SK-N-SH treated with all-trans-retinoic acid at 6 μM for 48 hours (cell line): ENCODE results near the gene HIVEP3.

Source experiments
- ATAC-seq: fragments of 200-7000 bp; cut with Tn5 transposase; 3 replicates; pipeline ENCODE4 v1.9.1; 2020; ENCODE audit warnings: mild to moderate bottlenecking, moderate library complexity
- ARNTL ChIP-seq: fragments of 450-650 bp; formaldehyde crosslinking; IDR thresholded peaks from 2 replicates; pipeline ENCODE4 v1.5.0; 2020; ENCODE audit warnings: low read depth, mild to moderate bottlenecking, moderate library complexity, borderline replicate concordance
- BACH2 ChIP-seq: fragments of 250-450 bp; sonication (Bioruptor Pico); IDR thresholded peaks from 2 replicates; pipeline ENCODE4 v1.9.0; 2021; ENCODE audit warnings: mild to moderate bottlenecking, borderline replicate concordance
- CSDC2 ChIP-seq: fragments of 250-450 bp; sonication (Bioruptor Pico); IDR thresholded peaks from 2 replicates; pipeline ENCODE4 v1.5.0; 2020; ENCODE audit warnings: mild to moderate bottlenecking, moderate library complexity
- ESRRG ChIP-seq: fragments of 250-450 bp; sonication (Bioruptor Pico); IDR thresholded peaks from 2 replicates; pipeline ENCODE4 v1.6.1; 2021; ENCODE audit warnings: mild to moderate bottlenecking
- GLIS3 ChIP-seq: fragments of 250-450 bp; sonication (Bioruptor Pico); IDR thresholded peaks from 2 replicates; pipeline ENCODE4 v1.5.0; 2020; ENCODE audit warnings: mild to moderate bottlenecking, moderate library complexity
- ISL1 ChIP-seq: fragments of 250-450 bp; sonication (Bioruptor Pico); IDR thresholded peaks from 2 replicates; pipeline ENCODE4 v2.1.2; 2022; ENCODE audit warnings: mild to moderate bottlenecking, moderate library complexity
- OSR1 ChIP-seq: fragments of 250-450 bp; sonication (Bioruptor Pico); IDR thresholded peaks from 2 replicates; pipeline ENCODE4 v1.8.0; 2022; ENCODE audit warnings: moderate library complexity, mild to moderate bottlenecking, inconsistent platforms
- POU6F1 ChIP-seq: fragments of 250-450 bp; sonication (Bioruptor Pico); IDR thresholded peaks from 2 replicates; pipeline ENCODE4 v1.8.0; 2021; ENCODE audit warnings: low read depth, mild to moderate bottlenecking, moderate library complexity, borderline replicate concordance
- PPARA ChIP-seq: fragments of 250-450 bp; sonication (Bioruptor Pico); IDR thresholded peaks from 2 replicates; pipeline ENCODE4 v1.5.0; 2020; ENCODE audit warnings: mild to moderate bottlenecking, borderline replicate concordance
- RARB ChIP-seq: fragments of 250-450 bp; sonication (Bioruptor Pico); IDR thresholded peaks from 2 replicates; pipeline ENCODE4 v1.8.0; 2021; ENCODE audit warnings: mild to moderate bottlenecking, moderate library complexity
- SNAI2 ChIP-seq: fragments of 250-450 bp; sonication (Bioruptor Pico); IDR thresholded peaks from 2 replicates; pipeline ENCODE4 v1.5.0; 2020; ENCODE audit warnings: mild to moderate bottlenecking, moderate library complexity
- TCF4 ChIP-seq: fragments of 250-450 bp; sonication (Bioruptor Pico); IDR thresholded peaks from 2 replicates; pipeline ENCODE4 v1.8.0; 2021; ENCODE audit warnings: mild to moderate bottlenecking, moderate library complexity, borderline replicate concordance
- TOX ChIP-seq: fragments of 250-450 bp; sonication (Bioruptor Pico); IDR thresholded peaks from 2 replicates; pipeline ENCODE4 v1.8.0; 2021; ENCODE audit warnings: mild to moderate bottlenecking, moderate library complexity, borderline replicate concordance
- ZC3H10 ChIP-seq: fragments of 250-450 bp; sonication (Bioruptor Pico); IDR thresholded peaks from 2 replicates; pipeline ENCODE4 v1.5.1; 2021; ENCODE audit warnings: mild to moderate bottlenecking, moderate library complexity
- ZFP3 ChIP-seq: fragments of 250-450 bp; sonication (Bioruptor Pico); IDR thresholded peaks from 2 replicates; pipeline ENCODE4 v1.5.0; 2020; ENCODE audit warnings: mild to moderate bottlenecking, moderate library complexity
- ZFP30 ChIP-seq: fragments of 450-650 bp; formaldehyde crosslinking; IDR thresholded peaks from 2 replicates; pipeline ENCODE4 v1.5.0; 2022; ENCODE audit warnings: mild to moderate bottlenecking, moderate library complexity
- ZNF565 ChIP-seq: fragments of 450-650 bp; formaldehyde crosslinking; conservative IDR thresholded peaks from 2 replicates; pipeline ENCODE4 v1.5.0; 2020; ENCODE audit warnings: low read depth, mild to moderate bottlenecking, moderate library complexity
- ZNF70 ChIP-seq: fragments of 450-650 bp; formaldehyde crosslinking; IDR thresholded peaks from 2 replicates; pipeline ENCODE4 v1.5.0; 2020; ENCODE audit warnings: mild to moderate bottlenecking, moderate library complexity
- TF ChIP-seq, protein P1 (sequence below): fragments of 250-450 bp; sonication (Bioruptor Pico); IDR thresholded peaks from 2 replicates; pipeline ENCODE4 v1.5.0; 2020; ENCODE audit warnings: mild to moderate bottlenecking, moderate library complexity
- TF ChIP-seq, protein P2 (sequence below): fragments of 250-450 bp; sonication (Bioruptor Pico); IDR thresholded peaks from 2 replicates; pipeline ENCODE4 v1.5.1; 2021; ENCODE audit warnings: mild to moderate bottlenecking, moderate library complexity
- TF ChIP-seq, protein P3 (sequence below): fragments of 250-450 bp; sonication (Bioruptor Pico); IDR thresholded peaks from 2 replicates; pipeline ENCODE4 v1.5.1; 2020; ENCODE audit warnings: low read depth, mild to moderate bottlenecking, moderate library complexity
- TF ChIP-seq, protein P4 (sequence below): fragments of 250-450 bp; sonication (Bioruptor Pico); IDR thresholded peaks from 2 replicates; pipeline ENCODE4 v1.8.0; 2020; ENCODE audit warnings: mild to moderate bottlenecking, moderate library complexity, borderline replicate concordance

Gene HIVEP3

DNA sequence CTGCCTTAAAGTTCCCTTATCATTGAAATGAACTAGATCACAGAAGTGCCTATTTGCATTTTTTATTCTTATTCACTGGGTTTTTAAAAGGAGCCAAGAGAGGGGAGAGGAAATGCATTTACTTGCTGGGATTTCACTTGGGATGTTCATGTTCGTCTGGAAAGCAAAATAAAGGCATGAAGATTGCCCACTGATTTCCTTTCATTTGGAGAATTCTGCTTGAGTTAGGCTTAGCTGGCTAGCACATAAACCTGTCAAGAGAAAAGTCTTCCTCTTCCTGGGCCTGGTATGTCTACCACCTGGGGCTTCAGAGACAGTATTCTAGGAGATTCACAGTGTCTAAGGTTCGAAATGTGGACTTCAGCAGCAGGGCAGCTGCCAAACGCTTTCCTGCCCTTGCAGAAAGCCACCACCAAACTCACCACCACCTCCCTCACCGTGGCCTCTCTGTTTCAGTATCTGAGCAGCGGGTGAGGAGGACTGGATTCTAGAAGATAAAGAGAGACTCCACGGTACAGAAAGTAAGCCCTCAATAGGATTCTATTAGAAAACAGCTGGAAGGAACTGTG, 44.5 kb downstream of the HIVEP3 start:
- ATAC-seq = no peak
- TF ChIP-seq POU6F1 (CRISPR knock-in tag) (no peak), PPARA (CRISPR knock-in tag) (no peak), ARNTL (CRISPR knock-in tag) (no peak), ZNF70 (CRISPR knock-in tag) (no peak), SNAI2 (no peak), TOX (CRISPR knock-in tag) (no peak), ZFP30 (CRISPR knock-in tag) (no peak), OSR1 (no peak), ZNF565 (CRISPR knock-in tag) (no peak), CSDC2 (CRISPR knock-in tag) (no peak), ESRRG (CRISPR knock-in tag) (no peak), RARB (CRISPR knock-in tag) (no peak), GLIS3 (CRISPR knock-in tag) (no peak), ISL1 (CRISPR knock-in tag) (no peak), TCF4 (CRISPR knock-in tag) (no peak), BACH2 (CRISPR knock-in tag) (no peak), ZC3H10 (no peak)
- TF ChIP-seq, protein P1, sequence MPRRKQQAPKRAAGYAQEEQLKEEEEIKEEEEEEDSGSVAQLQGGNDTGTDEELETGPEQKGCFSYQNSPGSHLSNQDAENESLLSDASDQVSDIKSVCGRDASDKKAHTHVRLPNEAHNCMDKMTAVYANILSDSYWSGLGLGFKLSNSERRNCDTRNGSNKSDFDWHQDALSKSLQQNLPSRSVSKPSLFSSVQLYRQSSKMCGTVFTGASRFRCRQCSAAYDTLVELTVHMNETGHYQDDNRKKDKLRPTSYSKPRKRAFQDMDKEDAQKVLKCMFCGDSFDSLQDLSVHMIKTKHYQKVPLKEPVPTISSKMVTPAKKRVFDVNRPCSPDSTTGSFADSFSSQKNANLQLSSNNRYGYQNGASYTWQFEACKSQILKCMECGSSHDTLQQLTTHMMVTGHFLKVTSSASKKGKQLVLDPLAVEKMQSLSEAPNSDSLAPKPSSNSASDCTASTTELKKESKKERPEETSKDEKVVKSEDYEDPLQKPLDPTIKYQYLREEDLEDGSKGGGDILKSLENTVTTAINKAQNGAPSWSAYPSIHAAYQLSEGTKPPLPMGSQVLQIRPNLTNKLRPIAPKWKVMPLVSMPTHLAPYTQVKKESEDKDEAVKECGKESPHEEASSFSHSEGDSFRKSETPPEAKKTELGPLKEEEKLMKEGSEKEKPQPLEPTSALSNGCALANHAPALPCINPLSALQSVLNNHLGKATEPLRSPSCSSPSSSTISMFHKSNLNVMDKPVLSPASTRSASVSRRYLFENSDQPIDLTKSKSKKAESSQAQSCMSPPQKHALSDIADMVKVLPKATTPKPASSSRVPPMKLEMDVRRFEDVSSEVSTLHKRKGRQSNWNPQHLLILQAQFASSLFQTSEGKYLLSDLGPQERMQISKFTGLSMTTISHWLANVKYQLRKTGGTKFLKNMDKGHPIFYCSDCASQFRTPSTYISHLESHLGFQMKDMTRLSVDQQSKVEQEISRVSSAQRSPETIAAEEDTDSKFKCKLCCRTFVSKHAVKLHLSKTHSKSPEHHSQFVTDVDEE (CRISPR knock-in tag) = no peak
- TF ChIP-seq, protein P2, sequence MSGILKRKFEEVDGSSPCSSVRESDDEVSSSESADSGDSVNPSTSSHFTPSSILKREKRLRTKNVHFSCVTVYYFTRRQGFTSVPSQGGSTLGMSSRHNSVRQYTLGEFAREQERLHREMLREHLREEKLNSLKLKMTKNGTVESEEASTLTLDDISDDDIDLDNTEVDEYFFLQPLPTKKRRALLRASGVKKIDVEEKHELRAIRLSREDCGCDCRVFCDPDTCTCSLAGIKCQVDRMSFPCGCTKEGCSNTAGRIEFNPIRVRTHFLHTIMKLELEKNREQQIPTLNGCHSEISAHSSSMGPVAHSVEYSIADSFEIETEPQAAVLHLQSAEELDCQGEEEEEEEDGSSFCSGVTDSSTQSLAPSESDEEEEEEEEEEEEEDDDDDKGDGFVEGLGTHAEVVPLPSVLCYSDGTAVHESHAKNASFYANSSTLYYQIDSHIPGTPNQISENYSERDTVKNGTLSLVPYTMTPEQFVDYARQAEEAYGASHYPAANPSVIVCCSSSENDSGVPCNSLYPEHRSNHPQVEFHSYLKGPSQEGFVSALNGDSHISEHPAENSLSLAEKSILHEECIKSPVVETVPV (CRISPR knock-in tag) = no peak
- TF ChIP-seq, protein P3, sequence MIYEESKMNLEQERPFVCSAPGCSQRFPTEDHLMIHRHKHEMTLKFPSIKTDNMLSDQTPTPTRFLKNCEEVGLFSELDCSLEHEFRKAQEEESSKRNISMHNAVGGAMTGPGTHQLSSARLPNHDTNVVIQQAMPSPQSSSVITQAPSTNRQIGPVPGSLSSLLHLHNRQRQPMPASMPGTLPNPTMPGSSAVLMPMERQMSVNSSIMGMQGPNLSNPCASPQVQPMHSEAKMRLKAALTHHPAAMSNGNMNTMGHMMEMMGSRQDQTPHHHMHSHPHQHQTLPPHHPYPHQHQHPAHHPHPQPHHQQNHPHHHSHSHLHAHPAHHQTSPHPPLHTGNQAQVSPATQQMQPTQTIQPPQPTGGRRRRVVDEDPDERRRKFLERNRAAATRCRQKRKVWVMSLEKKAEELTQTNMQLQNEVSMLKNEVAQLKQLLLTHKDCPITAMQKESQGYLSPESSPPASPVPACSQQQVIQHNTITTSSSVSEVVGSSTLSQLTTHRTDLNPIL (CRISPR knock-in tag) = no peak

DNA sequence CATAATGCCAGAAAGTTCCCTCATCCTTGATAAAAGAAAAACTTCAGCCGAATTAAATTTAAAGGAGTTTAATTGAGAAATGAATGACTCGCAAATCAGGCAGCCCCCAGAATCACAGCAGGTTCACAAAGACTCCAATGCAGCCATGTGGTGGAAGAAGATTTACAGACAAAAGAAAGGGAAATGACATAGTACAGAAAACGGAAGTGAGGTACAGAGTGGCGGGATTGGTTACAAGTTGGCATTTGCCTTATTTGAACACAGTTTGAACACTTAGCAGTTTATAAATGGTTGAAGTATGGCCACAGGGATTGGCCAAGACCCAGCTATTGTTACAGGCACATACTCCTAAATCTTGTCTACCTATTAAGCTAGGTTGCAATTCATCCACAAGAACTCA, 46.6 kb downstream of the HIVEP3 start:
- no peak for TF ChIP-seq ZNF565 (CRISPR knock-in tag)
- no peak for TF ChIP-seq ZFP3 (CRISPR knock-in tag)
- no peak for TF ChIP-seq RARB (CRISPR knock-in tag)
- TF ChIP-seq, protein P2 (CRISPR knock-in tag) = no peak
- TF ChIP-seq SNAI2 = no peak
- no peak for TF ChIP-seq GLIS3 (CRISPR knock-in tag)
- TF ChIP-seq ZFP30 (CRISPR knock-in tag) = no peak
- TF ChIP-seq TCF4 (CRISPR knock-in tag) = no peak
- TF ChIP-seq ISL1 (CRISPR knock-in tag) = no peak
- no peak for TF ChIP-seq ESRRG (CRISPR knock-in tag)
- TF ChIP-seq ARNTL (CRISPR knock-in tag) = no peak
- no peak for TF ChIP-seq POU6F1 (CRISPR knock-in tag)
- no peak for TF ChIP-seq TOX (CRISPR knock-in tag)
- TF ChIP-seq, protein P3 (CRISPR knock-in tag) = no peak
- TF ChIP-seq, protein P4, sequence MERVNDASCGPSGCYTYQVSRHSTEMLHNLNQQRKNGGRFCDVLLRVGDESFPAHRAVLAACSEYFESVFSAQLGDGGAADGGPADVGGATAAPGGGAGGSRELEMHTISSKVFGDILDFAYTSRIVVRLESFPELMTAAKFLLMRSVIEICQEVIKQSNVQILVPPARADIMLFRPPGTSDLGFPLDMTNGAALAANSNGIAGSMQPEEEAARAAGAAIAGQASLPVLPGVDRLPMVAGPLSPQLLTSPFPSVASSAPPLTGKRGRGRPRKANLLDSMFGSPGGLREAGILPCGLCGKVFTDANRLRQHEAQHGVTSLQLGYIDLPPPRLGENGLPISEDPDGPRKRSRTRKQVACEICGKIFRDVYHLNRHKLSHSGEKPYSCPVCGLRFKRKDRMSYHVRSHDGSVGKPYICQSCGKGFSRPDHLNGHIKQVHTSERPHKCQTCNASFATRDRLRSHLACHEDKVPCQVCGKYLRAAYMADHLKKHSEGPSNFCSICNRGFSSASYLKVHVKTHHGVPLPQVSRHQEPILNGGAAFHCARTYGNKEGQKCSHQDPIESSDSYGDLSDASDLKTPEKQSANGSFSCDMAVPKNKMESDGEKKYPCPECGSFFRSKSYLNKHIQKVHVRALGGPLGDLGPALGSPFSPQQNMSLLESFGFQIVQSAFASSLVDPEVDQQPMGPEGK (CRISPR knock-in tag) = no peak
- no peak for TF ChIP-seq OSR1
- TF ChIP-seq, all 23 proteins: peak for 0

More for the DNA sequence above, 46.6 kb downstream of the HIVEP3 start:
- no peak for ATAC-seq
